SW 1271 (cell line): ENCODE measurements around the gene PTPN6.

Experiments used
- DNase-seq, 2 experiments: peaks; one replicate each; lab custom pipeline; 2025; lab: John Stamatoyannopoulos, UW

The PTPN6 gene

GRCh38 chr12:6941782-6942181 lies 9.4 kb upstream of the PTPN6 start:
- no peak for DNase-seq

GRCh38 chr12:6942331-6942665 lies 8.9 kb upstream of the PTPN6 start:
- no peak for DNase-seq

- DNase-seq: peak; percentile 54 to 92
Measured at GRCh38 chr12:6943389-6943721, 7.8 kb upstream of the PTPN6 start.

- DNase-seq: peak; percentile 82 to 92
Measured at GRCh38 chr12:6943722-6944380, 7.3 kb upstream of the PTPN6 start, which contains the start of the genes C12orf57 and RNU7-1. TSS of gene C12orf57 (plus strand) at chr12:6944022. CDS start at chr12:6944122, 100 bp downstream. TSS of gene RNU7-1 (plus strand) at chr12:6943816.

GRCh38 chr12:6944381-6945186 lies 6.6 kb upstream of the PTPN6 start:
- peak; percentile 86 to 95 for DNase-seq

- no peak for DNase-seq
Measured at GRCh38 chr12:6945613-6946012, 5.5 kb upstream of the PTPN6 start.

GRCh38 chr12:6946033-6946919 lies 4.9 kb upstream of the PTPN6 start:
- DNase-seq: no peak

GRCh38 chr12:6946920-6947374 lies 4.2 kb upstream of the PTPN6 start:
- DNase-seq: no peak

GRCh38 chr12:6947615-6948014 lies 3.5 kb upstream of the PTPN6 start:
- DNase-seq: no peak

- DNase-seq: no peak
Measured at GRCh38 chr12:6948873-6949594, 2.1 kb upstream of the PTPN6 start.

- no peak for DNase-seq
Measured at GRCh38 chr12:6950401-6950801, 755 bp upstream of the PTPN6 start.

GRCh38 chr12:6951551-6952120 lies 480 bp downstream of the PTPN6 start:
- no peak for DNase-seq

GRCh38 chr12:6952121-6952862 lies 1.1 kb downstream of the PTPN6 start:
- no peak for DNase-seq

GRCh38 chr12:6952863-6953441 lies 1.8 kb downstream of the PTPN6 start:
- DNase-seq: no peak

- no peak for DNase-seq
Measured at GRCh38 chr12:6953442-6954315, 2.5 kb downstream of the PTPN6 start.

- no peak for DNase-seq
Measured at GRCh38 chr12:6954316-6955107, 3.4 kb downstream of the PTPN6 start.

GRCh38 chr12:6955108-6956020 lies 4.2 kb downstream of the PTPN6 start:
- no peak for DNase-seq
